Activated CD4-positive, alpha-beta T cell treated with anti-CD3 and anti-CD28 coated beads for 4 hours (primary cell): ENCODE data around the gene SFTPB.
A peak's percentile ranks its signal among the peaks of the same experiment; 100 is the strongest.
"Not testable (repeated sequence)": the region's sequence is repeated elsewhere in the genome, so short reads cannot be mapped to it uniquely, and the experiment has no call there.

ENCODE experiments used
- DNase-seq, 2 donors: peaks; one replicate each; pipeline ENCODE4 v3.0.0-alpha.2; 2020

The SFTPB gene

GRCh38 chr2:85652056-85652455, 15.9 kb downstream of the SFTPB start:
- DNase-seq = no peak

GRCh38 chr2:85651097-85651496, 16.9 kb downstream of the SFTPB start:
- DNase-seq = no peak

- no peak for DNase-seq
These were observed 17.5 kb downstream of the SFTPB start for GRCh38 chr2:85650456-85650855.

GRCh38 chr2:85649201-85650190, 18.5 kb downstream of the SFTPB start:
- DNase-seq = no peak

GRCh38 chr2:85648619-85649018, 19.4 kb downstream of the SFTPB start:
- DNase-seq = no peak

GRCh38 chr2:85647823-85648526, 20.0 kb downstream of the SFTPB start:
- no peak for DNase-seq

- no peak for DNase-seq
These were observed 21.8 kb downstream of the SFTPB start for GRCh38 chr2:85646166-85646565.

- no peak for DNase-seq
These were observed 23.1 kb downstream of the SFTPB start for GRCh38 chr2:85644909-85645308.

- DNase-seq = no peak
These were observed 25.3 kb downstream of the SFTPB start for GRCh38 chr2:85642725-85643124.

- DNase-seq = no peak
These were observed 32.4 kb downstream of the SFTPB start for GRCh38 chr2:85635636-85636035.

GRCh38 chr2:85635011-85635410, 33.0 kb downstream of the SFTPB start:
- DNase-seq = no peak

GRCh38 chr2:85631316-85631715, 36.7 kb downstream of the SFTPB start:
- no peak for DNase-seq

GRCh38 chr2:85628658-85629057, 39.3 kb downstream of the SFTPB start:
- DNase-seq = no peak

- DNase-seq = no peak
These were observed 44.0 kb downstream of the SFTPB start for GRCh38 chr2:85623991-85624390.

- no peak for DNase-seq
These were observed 46.7 kb downstream of the SFTPB start for GRCh38 chr2:85621338-85621737.

- DNase-seq = no peak
These were observed 48.4 kb downstream of the SFTPB start for GRCh38 chr2:85619617-85620016.

GRCh38 chr2:85617723-85618122, 50.3 kb downstream of the SFTPB start:
- DNase-seq = not testable (repeated sequence)

GRCh38 chr2:85615413-85615728, 52.6 kb downstream of the SFTPB start:
- no peak for DNase-seq

GRCh38 chr2:85614757-85615156, 53.2 kb downstream of the SFTPB start:
- not testable (repeated sequence) for DNase-seq

GRCh38 chr2:85613717-85614515, 54.1 kb downstream of the SFTPB start:
- no peak for DNase-seq

- DNase-seq = peak; percentile 73 to 79
These were observed 56.1 kb downstream of the SFTPB start, which contains the start of gene C2orf68 for GRCh38 chr2:85611705-85612587. C2orf68 (minus strand) TSS chr2:85612066; CDS start chr2:85611984, 82 bp downstream.

GRCh38 chr2:85611217-85611704, 56.7 kb downstream of the SFTPB start:
- DNase-seq = no peak
